ENCODE data around the gene BSG.

DNA sequence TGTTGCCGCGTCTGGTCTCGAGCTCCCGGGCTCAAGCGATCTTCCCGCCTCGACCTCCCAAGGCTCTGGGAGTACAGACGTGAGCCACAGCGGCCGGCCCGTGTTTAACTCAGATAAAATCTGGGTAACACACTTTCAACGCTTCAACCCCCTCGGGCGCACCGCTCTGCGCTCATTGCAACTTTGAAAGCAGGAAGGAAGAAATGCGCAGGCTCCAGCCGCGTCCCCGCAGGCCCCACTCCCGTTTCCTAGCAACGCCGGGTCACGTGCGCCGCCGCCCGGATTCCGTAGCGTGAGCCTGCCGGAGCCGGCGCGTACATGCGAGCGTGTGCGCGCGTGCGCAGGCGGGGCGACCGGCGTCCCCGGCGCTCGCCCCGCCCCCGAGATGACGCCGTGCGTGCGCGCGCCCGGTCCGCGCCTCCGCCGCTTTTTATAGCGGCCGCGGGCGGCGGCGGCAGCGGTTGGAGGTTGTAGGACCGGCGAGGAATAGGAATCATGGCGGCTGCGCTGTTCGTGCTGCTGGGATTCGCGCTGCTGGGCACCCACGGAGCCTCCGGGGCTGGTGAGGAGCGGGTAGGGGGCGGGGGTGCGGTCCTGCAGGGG lies at the start of gene BSG:
- TF ChIP-seq CTCF (IDR thresholded peaks at IDR 0.05 in 8 of 11, conservative IDR thresholded peaks at IDR 0.05 in 3 of 11), result peak in 2 of 11 experiments; percentile 40 to 44
- TF ChIP-seq POLR2AphosphoS5 (IDR thresholded peaks at IDR 0.05), result peak; percentile 97 to 98 (median 98)
- TF ChIP-seq POLR2A (IDR thresholded peaks at IDR 0.05), result peak; percentile 9 to 89 (median 54)
